Activated CD4-positive, alpha-beta T cell treated with anti-CD3 and anti-CD28 coated beads for 48 hours (primary cell): ENCODE data around the gene LCN1.

ENCODE experiments used
- DNase-seq: peaks from one replicate; pipeline ENCODE4 v3.0.0-alpha.2; 2020

LCN1 gene

GRCh38 chr9:135489188-135489906 is 31.9 kb upstream of the LCN1 start:
- no peak for DNase-seq

DNA sequence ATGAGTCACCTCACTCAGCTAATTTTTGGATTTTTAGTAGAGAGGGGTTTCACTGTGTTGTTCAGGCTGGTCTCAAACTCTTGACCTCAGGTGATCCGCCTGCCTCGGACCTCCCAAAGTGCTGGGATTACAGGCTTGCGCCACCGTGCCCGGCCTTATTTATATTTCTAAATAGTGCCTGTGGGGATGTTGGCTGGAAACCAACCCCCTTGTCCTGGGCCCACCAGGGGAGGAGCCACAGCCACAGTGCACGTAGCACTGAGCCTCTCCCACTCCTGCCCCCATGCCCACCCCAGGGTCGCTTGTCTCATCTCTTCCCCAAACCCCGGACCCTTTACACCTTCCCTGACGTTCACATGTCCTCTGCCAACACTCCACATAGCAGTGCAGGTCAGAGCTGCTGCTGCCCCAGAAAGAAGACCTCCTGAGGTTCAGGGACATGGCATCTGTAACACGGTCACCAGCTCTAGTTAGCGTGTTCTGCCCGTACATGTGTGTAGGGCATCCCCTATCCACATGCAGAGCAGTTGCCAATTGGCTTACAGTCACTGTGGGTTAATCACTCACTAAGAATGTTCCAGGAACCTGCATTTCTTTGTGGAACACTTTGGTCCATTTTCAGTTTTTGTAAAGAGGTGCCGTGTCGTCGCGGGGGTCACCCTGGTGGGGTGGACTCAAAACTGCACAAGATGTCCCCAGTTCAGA is 30.9 kb upstream of the LCN1 start:
- DNase-seq, result no peak

GRCh38 chr9:135490980-135491464 is 30.2 kb upstream of the LCN1 start:
- DNase-seq, result no peak

DNA sequence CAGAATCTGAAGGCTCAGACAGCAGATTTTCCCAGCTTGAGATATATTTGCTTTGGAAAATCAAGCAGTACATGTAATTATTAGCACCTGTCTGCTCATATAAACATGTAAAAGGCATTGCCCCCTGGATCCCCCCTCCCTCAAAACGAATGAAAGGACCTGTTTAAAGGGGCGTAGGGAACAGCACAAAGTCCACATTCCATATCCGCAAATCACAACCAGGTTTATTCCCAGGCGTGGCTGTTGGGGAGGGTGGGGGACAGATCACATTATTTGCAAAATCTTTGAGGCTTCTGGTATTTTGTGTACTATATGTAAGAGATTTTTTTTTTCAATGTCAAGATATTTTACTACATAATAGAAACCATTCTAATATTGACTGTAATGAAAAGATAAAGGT is 29.5 kb upstream of the LCN1 start:
- DNase-seq, result no peak

DNA sequence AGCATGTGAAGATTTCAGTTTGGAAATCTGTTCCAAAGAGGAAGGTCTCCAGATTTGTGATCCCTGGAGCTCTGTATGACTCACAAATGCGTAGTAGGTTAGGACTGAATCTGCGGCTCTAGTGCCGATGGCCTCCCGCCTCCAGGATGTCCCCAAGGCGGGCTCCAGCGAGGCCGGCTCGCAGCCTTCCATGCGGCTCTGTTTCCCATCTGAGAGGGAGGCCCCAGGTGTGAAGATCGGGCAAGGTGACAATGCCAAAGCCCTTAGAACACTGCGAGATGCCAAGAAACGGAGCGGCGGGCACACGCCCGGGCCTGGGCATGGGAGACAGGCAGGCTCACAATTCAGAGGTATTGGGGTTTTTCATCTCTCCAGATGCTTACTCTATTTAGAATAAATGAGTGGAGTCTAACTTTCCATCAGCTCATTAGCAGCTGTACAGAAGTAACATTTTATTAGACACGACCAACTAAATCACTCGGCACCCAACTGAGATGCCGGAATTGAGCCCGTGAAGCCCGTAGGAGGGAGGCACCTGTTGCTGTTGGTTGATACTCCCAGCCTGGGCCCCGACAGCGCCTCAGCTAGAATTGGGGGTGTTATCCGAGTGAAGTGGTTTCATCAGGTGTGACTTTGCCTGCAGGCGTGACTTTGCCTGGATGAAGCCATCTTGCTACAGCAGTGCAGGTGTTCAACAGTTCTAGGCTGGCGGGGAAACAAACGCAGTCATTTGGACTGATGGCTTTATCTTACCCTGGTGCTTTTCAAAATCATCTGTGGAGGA is 28.2 kb upstream of the LCN1 start:
- no peak for DNase-seq

GRCh38 chr9:135494791-135495559 is 26.3 kb upstream of the LCN1 start:
- DNase-seq, result no peak

- no peak for DNase-seq
These were observed 22.7 kb upstream of the LCN1 start for GRCh38 chr9:135498381-135499126.

DNA sequence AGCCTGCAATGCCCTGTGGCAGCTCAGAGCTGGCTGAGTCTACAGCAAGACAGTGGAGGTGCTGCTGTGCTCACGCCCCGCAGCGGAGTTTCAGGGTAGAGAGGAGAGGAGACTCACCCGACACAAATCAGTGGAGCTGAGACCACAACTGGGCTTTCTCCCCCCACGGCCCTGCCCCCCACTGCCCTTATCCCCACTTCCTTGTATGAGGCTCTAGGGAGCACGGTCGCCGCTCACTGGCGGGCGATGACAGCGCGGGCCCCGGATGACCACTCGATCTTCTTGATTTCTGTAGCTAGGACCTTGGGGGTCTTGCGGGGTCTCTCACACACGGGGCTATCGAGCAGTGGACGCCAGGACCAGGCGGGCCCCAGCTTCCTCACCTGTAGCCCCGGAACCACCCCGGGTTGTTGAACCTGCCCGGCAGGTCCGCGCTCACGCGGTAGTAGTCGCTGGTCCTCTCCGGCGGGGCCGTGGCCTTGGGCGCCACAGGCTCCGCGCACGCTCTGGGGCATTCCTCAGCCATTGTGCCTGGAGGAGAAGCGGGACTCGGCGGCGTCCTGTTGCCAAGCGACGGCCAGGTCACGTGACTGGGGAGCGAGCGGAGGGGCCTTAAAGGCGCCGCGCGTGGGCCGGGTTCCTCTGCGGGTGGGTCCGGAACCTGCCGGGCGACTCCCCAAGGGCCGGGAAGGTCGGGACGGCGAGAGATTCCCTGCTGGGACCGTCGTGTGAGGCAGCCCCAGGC is 21.7 kb upstream of the LCN1 start:
- DNase-seq, result peak; percentile 89

GRCh38 chr9:135500071-135500524 is 21.1 kb upstream of the LCN1 start:
- DNase-seq, result no peak

- DNase-seq, result peak; percentile 88
These were observed 20.5 kb upstream of the LCN1 start, which contains the start of gene MRPS2 for GRCh38 chr9:135500525-135501260. Gene MRPS2, plus strand, starts transcription at chr9:135500682. Its CDS starts 29 bp downstream, at chr9:135500711.

DNA sequence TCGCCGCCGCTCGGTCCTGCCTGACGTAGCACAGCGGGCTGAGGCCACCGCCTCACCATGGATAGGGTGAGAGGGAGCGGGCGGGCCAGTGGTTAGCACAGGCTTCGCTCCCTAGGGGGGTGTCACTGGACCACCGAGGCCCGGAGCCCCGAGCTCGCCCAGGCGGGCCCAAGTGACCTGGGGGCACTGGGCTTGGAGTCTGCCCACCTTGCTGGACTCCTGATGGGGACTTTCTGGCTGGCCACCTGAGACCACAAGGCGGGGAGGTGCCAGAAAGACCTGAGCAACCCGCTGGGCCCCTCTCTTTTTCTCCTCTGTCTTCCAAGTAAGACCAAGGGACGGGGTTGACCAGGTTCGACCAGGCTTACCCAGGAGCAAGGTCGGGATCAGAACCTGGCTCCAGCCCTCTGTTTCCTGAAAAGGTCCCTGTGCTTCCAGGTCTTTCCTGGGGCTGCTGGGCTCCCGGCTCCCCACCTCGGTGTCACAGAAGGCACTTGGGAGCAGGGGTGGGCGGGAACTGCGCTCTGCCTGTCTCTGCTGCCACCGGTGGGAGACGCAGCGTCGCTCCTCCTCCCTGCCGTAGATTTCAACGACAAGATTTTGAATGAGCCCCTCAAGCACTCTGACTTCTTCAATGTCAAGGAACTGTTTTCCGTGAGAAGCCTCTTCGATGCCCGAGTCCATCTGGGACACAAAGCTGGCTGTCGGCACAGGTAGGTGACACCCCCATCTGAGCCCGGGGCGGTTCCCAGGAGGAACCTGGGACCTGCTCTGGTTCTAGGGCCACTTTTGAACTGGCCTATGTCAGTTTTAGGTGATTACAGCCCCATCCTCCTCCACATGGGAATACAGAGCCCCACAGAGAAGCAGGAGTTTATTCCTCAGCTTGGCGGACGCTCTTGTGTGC is 19.7 kb upstream of the LCN1 start:
- peak; percentile 79 for DNase-seq

DNA sequence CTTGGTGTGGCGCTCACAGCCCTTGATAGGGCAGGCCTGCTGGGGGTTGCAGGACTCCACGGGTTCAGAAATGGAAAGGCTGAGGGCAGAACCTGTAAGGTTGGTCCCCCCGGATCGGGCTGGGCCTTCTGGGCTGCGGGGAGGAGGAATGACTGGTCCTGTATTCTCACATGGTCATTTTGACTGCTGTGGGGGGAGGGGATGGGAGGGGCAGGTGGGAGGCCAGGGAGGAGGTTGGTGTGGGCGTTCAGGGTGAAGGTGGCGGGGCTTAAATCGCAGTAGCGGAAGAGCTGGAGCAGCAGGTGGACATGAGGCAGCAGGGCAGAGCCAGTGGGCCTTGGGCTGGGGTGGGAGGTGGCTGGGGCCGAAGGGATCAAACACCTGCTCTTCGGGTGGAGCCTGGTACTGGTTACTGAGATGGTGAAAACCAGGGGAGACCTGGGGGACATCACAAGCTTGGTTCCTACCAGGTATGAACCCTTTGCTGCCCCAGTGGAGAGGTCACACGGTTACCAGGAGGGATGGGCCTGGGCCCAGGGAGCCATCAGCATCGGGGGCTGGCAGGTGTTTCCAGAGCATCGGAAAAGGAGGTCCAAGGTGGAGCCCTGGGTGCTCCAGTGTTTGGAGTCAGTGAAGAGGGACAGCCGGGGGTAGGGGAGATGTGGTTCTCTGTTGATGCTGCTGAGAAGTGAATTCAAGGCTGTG is 18.9 kb upstream of the LCN1 start:
- no peak for DNase-seq

DNA sequence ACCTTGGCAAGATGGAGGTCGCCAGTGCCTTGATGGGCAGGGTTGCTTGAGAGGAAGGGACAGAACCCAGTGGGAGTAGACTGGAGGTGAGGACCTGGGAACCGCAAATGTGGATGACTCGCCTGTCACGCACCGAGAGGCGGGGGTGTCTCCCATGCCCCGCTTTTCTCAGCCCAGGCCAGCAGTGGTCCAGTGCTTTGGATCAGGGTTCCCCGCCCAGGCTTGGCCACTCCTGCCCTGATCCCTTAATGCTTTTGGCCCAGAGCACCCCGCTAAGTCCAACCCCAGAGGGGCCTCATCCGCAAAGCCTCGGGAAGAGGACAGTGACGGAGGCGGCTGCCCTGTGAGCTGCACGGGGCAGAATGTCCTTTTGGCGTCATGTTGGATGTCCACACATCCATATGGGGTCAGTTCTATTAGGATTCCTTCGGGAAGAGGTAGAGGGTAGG is 18.3 kb upstream of the LCN1 start:
- no peak for DNase-seq

DNA sequence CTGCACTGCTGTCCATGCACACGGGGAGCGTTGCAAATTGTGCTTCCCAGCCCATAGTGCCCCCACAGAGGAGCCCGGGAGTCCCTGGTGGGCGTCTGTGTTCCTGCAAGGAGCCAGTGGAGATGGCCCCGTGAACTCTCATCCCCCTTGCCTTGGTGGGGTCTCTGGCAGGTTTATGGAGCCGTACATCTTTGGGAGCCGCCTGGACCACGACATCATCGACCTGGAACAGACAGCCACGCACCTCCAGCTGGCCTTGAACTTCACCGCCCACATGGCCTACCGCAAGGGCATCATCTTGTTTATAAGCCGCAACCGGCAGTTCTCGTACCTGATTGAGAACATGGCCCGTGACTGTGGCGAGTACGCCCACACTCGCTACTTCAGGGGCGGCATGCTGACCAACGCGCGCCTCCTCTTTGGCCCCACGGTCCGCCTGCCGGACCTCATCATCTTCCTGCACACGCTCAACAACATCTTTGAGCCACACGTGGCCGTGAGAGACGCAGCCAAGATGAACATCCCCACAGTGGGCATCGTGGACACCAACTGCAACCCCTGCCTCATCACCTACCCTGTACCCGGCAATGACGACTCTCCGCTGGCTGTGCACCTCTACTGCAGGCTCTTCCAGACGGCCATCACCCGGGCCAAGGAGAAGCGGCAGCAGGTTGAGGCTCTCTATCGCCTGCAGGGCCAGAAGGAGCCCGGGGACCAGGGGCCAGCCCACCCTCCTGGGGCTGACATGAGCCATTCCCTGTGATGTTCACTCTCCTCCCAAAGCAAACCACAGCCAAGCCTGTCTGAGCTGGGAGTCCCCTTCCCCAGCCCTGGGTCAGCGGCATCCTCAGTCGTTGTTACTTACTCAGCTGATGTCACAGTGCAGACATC is 17.6 kb upstream of the LCN1 start:
- no peak for DNase-seq

- peak; percentile 74 for DNase-seq
These were observed 16.7 kb upstream of the LCN1 start for GRCh38 chr9:135504262-135505243.
